A549 treated with CpdA at 1 μM for 4 hours (cell line): ENCODE data around the gene GART. TPM values are rescaled to one million over a fixed set of nuclear protein-coding genes. Genes with fewer than 3 reads are reported as not detected.

Experiments used
- total RNA-seq: library from RNA; stranded (reverse); fragments of 200-300 nt; extraction: Qiagen RNA extraction; gene quantifications from 5 replicates; pipeline ENCODE4 v1.2.3, GENCODE V29; 2022; ENCODE audit warnings: low read depth

Gene GART
- 62.1 to 75.5 TPM (median 70.9 TPM) in 5 replicates for total RNA-seq

DNA sequence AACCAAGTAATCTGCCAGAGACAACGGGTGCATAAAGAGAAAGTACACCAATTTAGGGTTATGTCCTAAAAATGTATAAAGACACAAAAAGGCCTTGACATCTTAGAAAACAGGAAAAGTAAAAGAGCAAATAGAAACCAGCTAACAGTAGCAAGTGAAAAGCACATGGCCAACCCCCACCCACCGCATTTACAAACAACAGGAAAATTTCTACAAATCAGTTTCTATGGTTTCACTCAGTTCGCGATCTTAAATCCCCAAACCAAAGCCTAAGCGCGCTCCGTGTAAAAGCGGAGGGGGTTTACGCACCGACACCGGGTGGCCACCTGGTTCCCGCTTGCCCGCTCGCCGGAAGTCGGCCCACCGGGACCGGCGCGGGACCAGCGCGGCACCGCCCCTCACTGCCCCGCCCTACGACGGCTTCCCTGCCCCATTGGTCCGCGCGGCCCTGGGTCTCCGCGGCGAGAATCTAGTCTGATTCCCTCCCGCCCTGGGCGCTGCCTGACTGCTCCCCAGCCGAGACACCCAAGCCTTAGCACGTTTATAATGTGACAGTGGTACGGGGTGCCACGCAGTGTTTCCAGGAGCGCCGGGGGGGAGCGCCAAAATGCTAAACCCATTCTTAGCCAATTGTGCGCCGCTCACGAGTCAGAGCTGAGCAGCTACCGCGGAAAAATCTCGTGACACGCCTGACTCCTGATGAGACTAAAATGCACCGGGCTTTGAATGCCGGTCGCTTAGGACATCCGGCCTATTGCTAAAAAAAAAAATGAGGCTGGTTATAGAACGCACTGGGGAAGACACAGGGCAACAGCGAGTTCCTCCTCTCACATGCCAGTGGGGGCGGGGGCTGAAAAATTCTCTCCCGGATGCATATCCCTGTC, at the start of gene GART:
GART (minus strand) TSS at position 362 of the 884 bp plus-strand sequence. CDS start 2,802 bp downstream, outside the sequence.

DNA sequence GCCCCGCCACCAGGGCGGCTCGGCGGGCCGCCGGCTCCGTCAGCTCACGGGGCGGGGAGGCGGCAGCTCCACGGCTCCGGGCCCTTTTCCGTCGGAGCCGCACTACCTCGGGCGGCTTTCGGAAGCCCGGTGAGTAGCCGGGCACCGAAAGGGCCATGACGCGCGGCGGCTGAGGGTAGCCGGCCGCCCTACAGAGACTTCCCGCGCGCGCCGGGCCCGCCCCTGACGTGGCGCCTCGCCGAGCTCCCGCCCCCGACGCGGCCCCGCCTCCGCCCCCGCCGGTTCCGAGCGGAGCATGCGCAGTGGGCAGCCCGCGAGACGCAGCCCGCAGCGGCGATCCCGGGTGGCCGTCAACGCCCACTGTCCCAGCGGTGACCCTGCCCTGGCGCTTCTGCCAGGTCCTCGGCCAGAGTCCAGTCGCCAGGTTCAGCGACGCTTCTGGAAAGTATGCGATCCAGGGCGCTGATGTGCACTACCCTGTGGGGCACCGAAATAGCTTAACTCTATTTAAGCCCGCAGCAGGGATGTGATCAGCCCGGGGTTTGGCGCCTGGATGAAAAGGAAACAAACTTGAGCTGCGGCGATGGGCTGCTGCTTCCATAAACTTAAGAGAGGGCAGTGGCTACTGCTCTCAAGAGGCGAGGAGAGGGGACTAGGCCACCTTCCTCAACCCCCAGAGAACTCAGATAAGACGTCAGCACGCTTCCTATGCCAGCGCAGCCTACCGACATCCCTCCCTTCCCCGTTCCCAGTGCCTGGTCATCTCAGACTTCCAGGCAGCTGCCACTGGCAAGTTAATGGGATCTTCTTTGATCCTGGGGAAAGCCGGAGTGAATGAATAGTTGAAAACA, 46.8 kb upstream of the GART start, which contains the start of gene DONSON:
DONSON (minus strand) TSS at position 200 of the 851 bp plus-strand sequence; CDS start at position 157, 43 bp downstream.

GRCh38 chr21:33542640-33543504, 955 bp upstream of the GART start, which contains the start of gene SON:
Gene SON, plus strand, starts transcription at chr21:33543038. Its CDS starts 55 bp downstream, at chr21:33543093.

GRCh38 chr21:33491373-33492102, 50.4 kb downstream of the GART start, which contains the start of gene DNAJC28:
Gene DNAJC28, minus strand, starts transcription at chr21:33491716. Its CDS starts 2,323 bp downstream, at chr21:33489393.

DNA sequence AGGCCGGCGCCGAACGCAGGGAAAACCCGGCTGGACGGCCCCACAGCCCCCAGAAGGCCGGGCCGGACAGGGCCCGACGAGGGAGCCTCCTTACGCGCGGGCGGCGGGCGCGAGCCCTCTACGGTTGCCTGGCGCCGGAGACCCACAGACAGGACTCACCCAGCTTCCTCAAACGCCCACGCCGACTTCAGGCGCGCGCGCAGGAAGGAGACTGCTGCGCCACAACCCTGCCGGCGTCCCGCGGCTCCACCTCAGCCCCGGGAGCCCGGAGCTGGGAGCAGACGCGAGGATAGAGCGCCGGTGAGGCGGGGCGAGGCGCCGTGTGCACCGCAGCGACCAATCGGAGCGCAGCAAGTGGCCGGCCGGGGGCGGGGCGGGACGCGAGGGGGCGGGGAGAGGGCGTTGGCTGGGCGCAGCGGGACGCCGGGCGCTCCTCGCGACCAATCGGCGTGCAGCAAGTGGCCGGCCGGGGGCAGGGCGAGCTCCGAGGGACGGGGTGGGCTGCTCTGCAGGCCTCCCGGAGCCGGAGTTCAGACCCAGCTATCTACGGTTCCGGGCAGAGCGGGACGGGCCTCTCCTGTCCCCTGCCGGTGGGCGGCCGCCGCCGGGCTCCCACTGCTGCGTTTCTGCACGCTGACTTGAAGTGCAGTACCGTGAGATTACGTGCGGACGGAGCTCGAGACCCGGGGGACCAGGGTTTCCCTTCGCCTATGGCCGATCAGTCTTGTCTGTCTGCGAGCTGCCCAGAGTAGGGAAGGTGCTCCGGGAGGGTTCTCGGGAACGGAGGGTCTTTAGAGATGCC, 62.0 kb downstream of the GART start, which contains the start of gene TMEM50B:
TMEM50B (minus strand) TSS at position 296 of the 802 bp plus-strand sequence. CDS start 11,089 bp downstream, outside the sequence.

Other genes with a start within 250 kb of the GART start
- 14.5 to 32.2 TPM (median 16.5 TPM) in 5 replicates for gene IFNAR1, start 217.1 kb downstream of the GART start, total RNA-seq
- 50.7 to 63.2 TPM (median 57.1 TPM) in 5 replicates for gene IFNGR2, start 138.7 kb downstream of the GART start, total RNA-seq
- 11.9 to 12.8 TPM (median 12.7 TPM) in 5 replicates for gene TMEM50B, start 62.1 kb downstream of the GART start, total RNA-seq
- 0.10 to 0.61 TPM (median 0.43 TPM) in 5 replicates for gene DNAJC28, start 50.4 kb downstream of the GART start, total RNA-seq
- gene SON, start 921 bp upstream of the GART start, total RNA-seq: 84.5 to 124 TPM (median 87.8 TPM) in 5 replicates
- gene DONSON, start 46.6 kb upstream of the GART start, total RNA-seq: 14.5 to 23.0 TPM (median 18.1 TPM) in 5 replicates
- gene CRYZL1, start 99.6 kb upstream of the GART start, total RNA-seq: 10.7 to 16.6 TPM (median 15.2 TPM) in 5 replicates
- 13.1 to 23.9 TPM (median 14.9 TPM) in 5 replicates for gene ITSN1, start 100.4 kb upstream of the GART start, total RNA-seq